ENCODE measurements around the gene CAPN13. TPM values are rescaled to one million over a fixed set of nuclear protein-coding genes. Genes with fewer than 3 reads are reported as not detected.

Gene CAPN13
- total RNA-seq, 4 donors from 2014 or later: not detected

DNA sequence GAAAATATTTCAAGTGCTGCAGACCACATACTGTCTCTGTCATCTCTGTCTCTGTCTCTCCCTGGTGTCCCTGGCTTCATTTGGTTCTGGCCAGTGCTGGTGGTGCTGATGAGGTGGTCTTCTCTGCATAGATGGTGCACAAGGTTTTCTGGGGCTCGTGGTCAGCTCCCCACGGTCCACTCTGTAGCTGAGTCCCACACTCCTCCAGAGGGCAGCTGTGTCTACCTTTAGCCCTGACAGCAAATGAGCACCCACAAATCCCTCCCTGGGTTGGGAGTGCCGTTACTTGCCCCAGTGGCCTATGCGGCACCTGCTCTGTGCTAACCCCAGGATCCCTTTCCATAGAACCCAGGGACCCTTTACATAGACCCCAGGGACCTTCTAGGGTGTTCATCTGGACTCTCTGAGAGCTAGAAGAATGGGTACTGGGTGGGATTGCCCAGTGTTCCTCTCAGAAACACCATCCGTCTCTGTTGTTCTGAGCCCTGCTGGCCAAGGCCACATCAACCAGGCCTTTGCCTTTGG lies 129.3 kb downstream of the CAPN13 start:
- TF ChIP-seq, protein P1, sequence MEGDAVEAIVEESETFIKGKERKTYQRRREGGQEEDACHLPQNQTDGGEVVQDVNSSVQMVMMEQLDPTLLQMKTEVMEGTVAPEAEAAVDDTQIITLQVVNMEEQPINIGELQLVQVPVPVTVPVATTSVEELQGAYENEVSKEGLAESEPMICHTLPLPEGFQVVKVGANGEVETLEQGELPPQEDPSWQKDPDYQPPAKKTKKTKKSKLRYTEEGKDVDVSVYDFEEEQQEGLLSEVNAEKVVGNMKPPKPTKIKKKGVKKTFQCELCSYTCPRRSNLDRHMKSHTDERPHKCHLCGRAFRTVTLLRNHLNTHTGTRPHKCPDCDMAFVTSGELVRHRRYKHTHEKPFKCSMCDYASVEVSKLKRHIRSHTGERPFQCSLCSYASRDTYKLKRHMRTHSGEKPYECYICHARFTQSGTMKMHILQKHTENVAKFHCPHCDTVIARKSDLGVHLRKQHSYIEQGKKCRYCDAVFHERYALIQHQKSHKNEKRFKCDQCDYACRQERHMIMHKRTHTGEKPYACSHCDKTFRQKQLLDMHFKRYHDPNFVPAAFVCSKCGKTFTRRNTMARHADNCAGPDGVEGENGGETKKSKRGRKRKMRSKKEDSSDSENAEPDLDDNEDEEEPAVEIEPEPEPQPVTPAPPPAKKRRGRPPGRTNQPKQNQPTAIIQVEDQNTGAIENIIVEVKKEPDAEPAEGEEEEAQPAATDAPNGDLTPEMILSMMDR (IDR thresholded peaks at IDR 0.05; ENCODE audit: low read depth): no peak

DNA sequence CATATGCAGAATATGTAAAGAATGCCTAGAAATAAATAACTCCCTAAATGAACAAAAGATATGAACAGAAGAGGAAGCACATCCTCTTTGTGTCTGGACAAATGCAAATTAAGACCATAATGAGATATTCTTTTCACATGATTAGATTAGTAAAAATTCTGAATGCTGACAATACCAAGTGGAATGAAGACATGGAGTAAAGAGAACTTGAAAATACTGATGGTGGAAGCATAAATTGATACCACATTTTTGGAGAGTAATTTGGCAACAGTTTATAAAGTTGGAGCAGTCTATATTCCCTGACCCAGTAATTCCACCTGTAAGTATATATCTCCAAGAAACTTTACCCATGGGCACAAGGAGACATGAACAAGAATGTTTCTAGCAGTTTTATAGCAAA lies 130.0 kb downstream of the CAPN13 start:
- TF ChIP-seq, protein P1 (IDR thresholded peaks at IDR 0.05; ENCODE audit: low read depth): no peak

DNA sequence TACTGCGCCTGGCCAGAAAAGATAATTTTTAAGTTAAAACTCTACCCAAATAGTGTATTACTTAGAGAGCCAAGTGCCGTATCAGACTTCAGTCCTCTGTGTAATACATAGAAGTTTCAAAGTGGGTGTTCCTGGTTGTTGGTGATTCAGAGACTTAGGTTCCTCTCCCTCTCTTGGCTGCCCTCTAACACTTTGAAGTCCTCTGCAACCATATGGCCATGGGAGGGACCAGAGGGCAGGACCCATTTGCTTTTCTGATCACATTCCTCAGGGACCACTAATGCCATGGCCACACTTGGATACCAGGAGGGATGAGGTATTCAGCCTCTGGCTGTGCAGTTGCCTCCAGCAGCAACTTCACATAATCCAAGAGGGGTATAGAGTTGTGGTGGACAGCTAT lies 131.5 kb downstream of the CAPN13 start:
- TF ChIP-seq, protein P1 (IDR thresholded peaks at IDR 0.05; ENCODE audit: low read depth): no peak

DNA sequence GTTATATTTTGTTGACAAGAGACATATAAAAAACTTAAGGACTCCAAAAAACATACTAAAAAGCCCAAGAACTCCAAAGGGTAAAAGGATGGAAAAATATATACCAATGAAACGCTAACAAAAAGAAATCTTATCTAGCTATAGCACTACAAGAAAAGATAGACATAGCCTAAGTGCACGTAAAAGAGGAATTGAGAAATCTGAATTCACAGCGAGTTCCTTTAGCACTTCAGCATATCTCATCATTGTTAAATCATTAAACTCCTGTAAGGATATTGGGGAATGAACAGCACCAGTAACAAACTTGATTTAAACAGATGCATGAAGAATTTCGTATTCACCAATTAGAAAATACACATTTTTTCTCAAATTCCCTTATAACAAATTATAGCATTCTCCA lies 134.1 kb downstream of the CAPN13 start:
- TF ChIP-seq, protein P1 (IDR thresholded peaks at IDR 0.05; ENCODE audit: low read depth): no peak

Small RNA genes lying within 50 kb of the gene (small RNA-seq; reads per million reads assigned to genes)
- gene AC092569.1: not detected

Measured in subcutaneous adipose tissue (tissue), 4 donors.